ENCODE measurements around the gene ANKRD17. TPM values are rescaled to one million over a fixed set of nuclear protein-coding genes. Genes with fewer than 3 reads are reported as not detected.
A peak's percentile ranks its signal among the peaks of the same experiment; 100 is the strongest.

The ANKRD17 gene
- total RNA-seq, 1 experiment from 2014 or later, result 62.1 TPM

DNA sequence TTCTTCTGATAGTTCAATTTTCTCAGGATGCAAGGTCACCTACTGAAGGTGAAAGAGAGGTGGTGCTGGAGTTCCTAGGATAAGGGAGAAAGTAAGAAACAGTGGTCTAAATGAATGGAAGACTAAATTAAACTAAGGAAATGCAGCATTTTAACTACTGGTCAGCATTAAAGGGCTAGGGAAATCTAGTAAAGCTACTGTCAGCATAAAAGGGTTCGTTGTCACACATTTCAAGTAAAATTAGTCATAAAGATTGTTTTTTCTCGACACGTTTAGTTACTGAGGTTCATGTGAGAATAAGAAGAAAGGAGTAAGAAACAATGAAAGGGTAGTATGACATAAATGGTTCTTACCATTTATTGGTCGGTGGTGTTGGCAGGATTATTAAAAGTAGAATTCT is 149.1 kb downstream of the ANKRD17 start:
- H4K20me1 ChIP-seq (ENCODE audit: insufficient read depth), result no peaks in the 10 kb centered on the region
- peaks cover 0 to 6% of the 10 kb centered on the region in 2 experiments; a peak in 2 of 4 replicates for H3K4me1 ChIP-seq (ENCODE audit: control insufficient read depth in 1 of 2, insufficient read depth in 2 of 2, low read length in 2 of 2)
- no peak overlapping the region for H2AFZ ChIP-seq (ENCODE audit: low read depth, low read length, poor library complexity, severe bottlenecking)
- intact Hi-C loops (cut with micrococcal nuclease), result no loop called here
- POLR2A ChIA-PET, result no interaction called here
- no peak for ATAC-seq
- H3K36me3 ChIP-seq (ENCODE audit: control insufficient read depth in 1 of 2, insufficient read depth in 2 of 2, low read length in 2 of 2), result peaks cover 14 to 27% of the 10 kb centered on the region in 2 experiments; a peak in 3 of 4 replicates
- CTCF ChIA-PET, result no interaction called here
- H3K9ac ChIP-seq (ENCODE audit: low read length), result no peak overlapping the region
- H3K27me3 ChIP-seq (ENCODE audit: insufficient read depth, low read length), result no peaks in the 10 kb centered on the region
- H3K4me3 ChIP-seq (replicated peaks in 1 of 2; ENCODE audit: low read depth in 1 of 2, low read length in 2 of 2), result no peak overlapping the region
- DNase-seq (ENCODE audit: low read depth, low spot score), result no peak
- no peak overlapping the region for H3K4me2 ChIP-seq (ENCODE audit: low read length)
- no peak for TF ChIP-seq EZH2phosphoT487 (IDR thresholded peaks at IDR 0.05; ENCODE audit: borderline replicate concordance)
- peaks cover 4% of the 10 kb centered on the region; the same call in 1 of the 2 replicates for H3K79me2 ChIP-seq (ENCODE audit: insufficient read depth, low read length)
- no peak overlapping the region for H3K27ac ChIP-seq (ENCODE audit: low read depth, low read length)
- no TSS peak for BruUV-seq (replicated peaks)
- H3K9me2 ChIP-seq (ENCODE audit: insufficient read depth), result no peaks in the 10 kb centered on the region
- RAD21 ChIA-PET (ENCODE audit: low non-redundant PET in 1 of 2, low total read pairs in 2 of 2, uncharacterized antibody in 2 of 2, unreplicated experiment in 2 of 2), result no interaction called here
- H3K9me3 ChIP-seq (ENCODE audit: control insufficient read depth in 1 of 2, insufficient read depth in 1 of 2, low read depth in 1 of 2, low read length in 2 of 2), result no peaks in the 10 kb centered on the region

DNA sequence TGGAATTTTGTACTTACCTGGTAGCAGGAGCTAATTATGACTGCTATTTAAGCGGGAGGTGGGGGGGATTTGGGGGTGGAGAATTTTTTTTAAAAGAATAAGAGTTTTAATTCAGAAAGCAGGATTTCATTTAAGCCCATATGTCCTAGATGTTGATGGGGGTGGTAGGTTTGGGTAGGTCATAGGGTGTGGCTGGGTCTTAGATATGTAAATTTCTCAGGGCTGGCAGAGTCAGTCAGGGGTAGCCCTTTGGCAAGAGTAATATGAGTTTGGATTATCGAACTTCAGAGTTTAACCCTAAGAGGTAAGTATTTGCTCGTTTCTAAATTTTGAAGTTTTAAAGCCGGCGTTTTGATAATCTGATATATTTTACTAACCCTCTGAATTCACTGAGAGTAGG is 153.9 kb downstream of the ANKRD17 start:
- intact Hi-C loops (cut with micrococcal nuclease), result no loop called here
- Histone ChIP-seq H4K20me1 (ENCODE audit: insufficient read depth) (no peaks in the 10 kb centered on the region), H3K4me2 (ENCODE audit: low read length) (peak overlapping the region; percentile 5; the same call in 1 of the 2 replicates), H3K27ac (ENCODE audit: low read depth, low read length) (no peak overlapping the region), H2AFZ (ENCODE audit: low read depth, low read length, poor library complexity, severe bottlenecking) (no peak overlapping the region), H3K9ac (ENCODE audit: low read length) (0 out of 2 replicates have a peak overlapping the region, but pooled peaks have one; percentile 9), H3K79me2 (ENCODE audit: insufficient read depth, low read length) (0 out of 2 replicates have a peak, but pooled peaks cover 6% of the 10 kb centered on the region), H3K9me3 (ENCODE audit: control insufficient read depth in 1 of 2, insufficient read depth in 1 of 2, low read depth in 1 of 2, low read length in 2 of 2) (no peaks in the 10 kb centered on the region), H3K36me3 (ENCODE audit: control insufficient read depth in 1 of 2, insufficient read depth in 2 of 2, low read length in 2 of 2) (peaks cover 23 to 32% of the 10 kb centered on the region in 2 experiments; a peak in 3 of 4 replicates), H3K4me3 (replicated peaks in 1 of 2; ENCODE audit: low read depth in 1 of 2, low read length in 2 of 2) (no peak overlapping the region), H3K27me3 (ENCODE audit: insufficient read depth, low read length) (no peaks in the 10 kb centered on the region), H3K4me1 (ENCODE audit: control insufficient read depth in 1 of 2, insufficient read depth in 2 of 2, low read length in 2 of 2) (peaks cover 0 to 14% of the 10 kb centered on the region in 2 experiments; a peak in 2 of 4 replicates), H3K9me2 (ENCODE audit: insufficient read depth) (no peaks in the 10 kb centered on the region)
- RAD21 ChIA-PET (ENCODE audit: low non-redundant PET in 1 of 2, low total read pairs in 2 of 2, uncharacterized antibody in 2 of 2, unreplicated experiment in 2 of 2), result no interaction called here
- POLR2A ChIA-PET, result no interaction called here
- CTCF ChIA-PET, result no interaction called here
- ATAC-seq (no peak), DNase-seq (ENCODE audit: low read depth, low spot score) (no peak)
- TF ChIP-seq, protein P1, sequence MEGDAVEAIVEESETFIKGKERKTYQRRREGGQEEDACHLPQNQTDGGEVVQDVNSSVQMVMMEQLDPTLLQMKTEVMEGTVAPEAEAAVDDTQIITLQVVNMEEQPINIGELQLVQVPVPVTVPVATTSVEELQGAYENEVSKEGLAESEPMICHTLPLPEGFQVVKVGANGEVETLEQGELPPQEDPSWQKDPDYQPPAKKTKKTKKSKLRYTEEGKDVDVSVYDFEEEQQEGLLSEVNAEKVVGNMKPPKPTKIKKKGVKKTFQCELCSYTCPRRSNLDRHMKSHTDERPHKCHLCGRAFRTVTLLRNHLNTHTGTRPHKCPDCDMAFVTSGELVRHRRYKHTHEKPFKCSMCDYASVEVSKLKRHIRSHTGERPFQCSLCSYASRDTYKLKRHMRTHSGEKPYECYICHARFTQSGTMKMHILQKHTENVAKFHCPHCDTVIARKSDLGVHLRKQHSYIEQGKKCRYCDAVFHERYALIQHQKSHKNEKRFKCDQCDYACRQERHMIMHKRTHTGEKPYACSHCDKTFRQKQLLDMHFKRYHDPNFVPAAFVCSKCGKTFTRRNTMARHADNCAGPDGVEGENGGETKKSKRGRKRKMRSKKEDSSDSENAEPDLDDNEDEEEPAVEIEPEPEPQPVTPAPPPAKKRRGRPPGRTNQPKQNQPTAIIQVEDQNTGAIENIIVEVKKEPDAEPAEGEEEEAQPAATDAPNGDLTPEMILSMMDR (IDR thresholded peaks at IDR 0.05 in 2 of 3, conservative IDR thresholded peaks at IDR 0.05 in 1 of 3; ENCODE audit: borderline replicate concordance in 1 of 3, insufficient read depth in 1 of 3, low read depth in 2 of 3, low read length in 2 of 3), result no peak
- TF ChIP-seq YY1 (IDR thresholded peaks at IDR 0.05; ENCODE audit: extremely low read depth, insufficient replicate concordance, low read depth, low read length) (no peak), EGR1 (IDR thresholded peaks at IDR 0.05; ENCODE audit: low read depth) (no peak), POLR2AphosphoS5 (IDR thresholded peaks at IDR 0.05; ENCODE audit: low read depth, low read length) (no peak), EZH2 (IDR thresholded peaks at IDR 0.05) (no peak), EZH2phosphoT487 (IDR thresholded peaks at IDR 0.05; ENCODE audit: borderline replicate concordance) (no peak), ZNF274 (IDR thresholded peaks at IDR 0.05; ENCODE audit: low read depth, low read length) (no peak), ZFX (IDR thresholded peaks at IDR 0.05) (no peak), JUND (IDR thresholded peaks at IDR 0.05) (no peak), SRF (IDR thresholded peaks at IDR 0.05; ENCODE audit: low read depth) (no peak)
- TF ChIP-seq, protein P2, sequence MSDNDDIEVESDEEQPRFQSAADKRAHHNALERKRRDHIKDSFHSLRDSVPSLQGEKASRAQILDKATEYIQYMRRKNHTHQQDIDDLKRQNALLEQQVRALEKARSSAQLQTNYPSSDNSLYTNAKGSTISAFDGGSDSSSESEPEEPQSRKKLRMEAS (IDR thresholded peaks at IDR 0.05), result no peak
- TF ChIP-seq, protein P3, sequence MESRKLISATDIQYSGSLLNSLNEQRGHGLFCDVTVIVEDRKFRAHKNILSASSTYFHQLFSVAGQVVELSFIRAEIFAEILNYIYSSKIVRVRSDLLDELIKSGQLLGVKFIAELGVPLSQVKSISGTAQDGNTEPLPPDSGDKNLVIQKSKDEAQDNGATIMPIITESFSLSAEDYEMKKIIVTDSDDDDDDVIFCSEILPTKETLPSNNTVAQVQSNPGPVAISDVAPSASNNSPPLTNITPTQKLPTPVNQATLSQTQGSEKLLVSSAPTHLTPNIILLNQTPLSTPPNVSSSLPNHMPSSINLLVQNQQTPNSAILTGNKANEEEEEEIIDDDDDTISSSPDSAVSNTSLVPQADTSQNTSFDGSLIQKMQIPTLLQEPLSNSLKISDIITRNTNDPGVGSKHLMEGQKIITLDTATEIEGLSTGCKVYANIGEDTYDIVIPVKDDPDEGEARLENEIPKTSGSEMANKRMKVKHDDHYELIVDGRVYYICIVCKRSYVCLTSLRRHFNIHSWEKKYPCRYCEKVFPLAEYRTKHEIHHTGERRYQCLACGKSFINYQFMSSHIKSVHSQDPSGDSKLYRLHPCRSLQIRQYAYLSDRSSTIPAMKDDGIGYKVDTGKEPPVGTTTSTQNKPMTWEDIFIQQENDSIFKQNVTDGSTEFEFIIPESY (IDR thresholded peaks at IDR 0.05; ENCODE audit: extremely low read depth, insufficient replicate concordance, low read length), result no peak
- BruUV-seq (replicated peaks), result no TSS peak
